H54 (cell line): ENCODE data around the gene FAM98B.

Experiments
- DNase-seq: peaks from one replicate; pipeline ENCODE4 v3.0.0; 2011; ENCODE audit warnings: low spot score, mixed read lengths; ENCODE audit not compliant: insufficient read length
- FAIRE-seq: peaks from 3 replicates; lab custom pipeline; 2011; peaks lifted over from hg19 to GRCh38; lab: Jason Lieb, UNC
- POLR2A ChIP-seq: IDR thresholded peaks from 2 replicates; pipeline ENCODE4 v1.6.1; 2011; ENCODE audit warnings: low read depth, mild to moderate bottlenecking, low read length

FAM98B gene

GRCh38 chr15:38506997-38507396, 53.1 kb downstream of the FAM98B start:
- no peak for TF ChIP-seq POLR2A
- FAIRE-seq (no peak), DNase-seq (no peak)

GRCh38 chr15:38507570-38507969, 53.6 kb downstream of the FAM98B start:
- DNase-seq (no peak), FAIRE-seq (no peak)
- no peak for TF ChIP-seq POLR2A

- FAIRE-seq (no peak), DNase-seq (no peak)
- no peak for TF ChIP-seq POLR2A
These were observed 54.7 kb downstream of the FAM98B start for GRCh38 chr15:38508647-38509046.

GRCh38 chr15:38509152-38509551, 55.2 kb downstream of the FAM98B start:
- FAIRE-seq (no peak), DNase-seq (no peak)
- no peak for TF ChIP-seq POLR2A

- FAIRE-seq = no peak
- no peak for DNase-seq
- no peak for TF ChIP-seq POLR2A
These were observed 59.0 kb downstream of the FAM98B start for GRCh38 chr15:38512901-38513300.

- no peak for DNase-seq
- no peak for TF ChIP-seq POLR2A
- FAIRE-seq = no peak
These were observed 60.7 kb downstream of the FAM98B start for GRCh38 chr15:38514601-38515000.

- no peak for TF ChIP-seq POLR2A
- no peak for DNase-seq
- no peak for FAIRE-seq
These were observed 62.7 kb downstream of the FAM98B start for GRCh38 chr15:38516626-38517025.

GRCh38 chr15:38517312-38517975, 63.5 kb downstream of the FAM98B start:
- TF ChIP-seq POLR2A = no peak
- FAIRE-seq = no peak
- DNase-seq = no peak

- TF ChIP-seq POLR2A = no peak
- DNase-seq (no peak), FAIRE-seq (no peak)
These were observed 64.2 kb downstream of the FAM98B start for GRCh38 chr15:38518084-38518483.

- FAIRE-seq = no peak
- no peak for DNase-seq
- no peak for TF ChIP-seq POLR2A
These were observed 66.1 kb downstream of the FAM98B start for GRCh38 chr15:38520035-38520434.

GRCh38 chr15:38521316-38521715, 67.4 kb downstream of the FAM98B start:
- FAIRE-seq (no peak), DNase-seq (no peak)
- TF ChIP-seq POLR2A = no peak

- FAIRE-seq (no peak), DNase-seq (no peak)
- no peak for TF ChIP-seq POLR2A
These were observed 69.0 kb downstream of the FAM98B start for GRCh38 chr15:38522922-38523321.

GRCh38 chr15:38524156-38524555, 70.2 kb downstream of the FAM98B start:
- no peak for TF ChIP-seq POLR2A
- DNase-seq = no peak
- no peak for FAIRE-seq

- no peak for TF ChIP-seq POLR2A
- no peak for FAIRE-seq
These were observed 71.6 kb downstream of the FAM98B start for GRCh38 chr15:38525489-38525888.

GRCh38 chr15:38526158-38526557, 72.2 kb downstream of the FAM98B start:
- FAIRE-seq (no peak), DNase-seq (no peak)
- no peak for TF ChIP-seq POLR2A

More at GRCh38 chr15:38525489-38525888, 71.6 kb downstream of the FAM98B start:
- no peak for DNase-seq

GRCh38 chr15:38528294-38528693, 74.4 kb downstream of the FAM98B start:
- DNase-seq (no peak), FAIRE-seq (no peak)
- no peak for TF ChIP-seq POLR2A
